Stimulated activated CD4-positive, alpha-beta T cell treated with anti-CD3 and anti-CD28 coated beads, Interleukin-4, amount 100 ng/mL, for 24 hours (primary cell): ENCODE data around the gene TEKT1.

Experiments
- DNase-seq: peaks from one replicate; pipeline ENCODE4 v3.0.0-alpha.2; 2020

TEKT1 gene

DNA sequence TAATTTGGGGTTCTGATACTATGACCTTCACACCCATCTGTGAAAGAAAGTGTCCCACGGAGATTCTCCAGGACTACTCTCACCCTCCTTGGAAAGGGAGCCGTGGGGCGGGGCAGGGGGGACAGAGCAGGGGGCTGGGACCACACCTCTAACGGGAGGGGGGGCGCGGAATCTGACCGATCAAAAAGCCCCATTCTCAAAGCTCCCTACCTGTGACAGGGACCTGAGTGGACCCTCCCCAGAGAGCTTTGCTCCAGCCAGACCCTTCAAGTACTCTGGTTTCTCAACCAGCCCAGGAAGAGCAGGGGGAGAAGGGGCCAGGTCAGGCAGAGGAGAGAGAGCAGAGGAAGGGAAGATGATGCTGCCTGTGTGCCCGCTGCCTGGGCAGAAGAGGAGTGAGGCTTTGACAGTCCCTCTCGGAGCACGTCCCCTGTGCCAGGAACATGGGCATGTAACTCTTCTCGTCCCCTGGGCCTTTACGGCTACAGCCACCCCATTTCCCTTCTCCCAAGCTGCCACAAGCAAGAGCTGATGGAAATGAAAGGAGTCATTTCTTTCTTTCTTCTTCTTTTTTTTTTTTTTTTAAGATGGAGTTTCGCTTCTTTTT, 75.0 kb downstream of the TEKT1 start:
- DNase-seq: no peak

DNA sequence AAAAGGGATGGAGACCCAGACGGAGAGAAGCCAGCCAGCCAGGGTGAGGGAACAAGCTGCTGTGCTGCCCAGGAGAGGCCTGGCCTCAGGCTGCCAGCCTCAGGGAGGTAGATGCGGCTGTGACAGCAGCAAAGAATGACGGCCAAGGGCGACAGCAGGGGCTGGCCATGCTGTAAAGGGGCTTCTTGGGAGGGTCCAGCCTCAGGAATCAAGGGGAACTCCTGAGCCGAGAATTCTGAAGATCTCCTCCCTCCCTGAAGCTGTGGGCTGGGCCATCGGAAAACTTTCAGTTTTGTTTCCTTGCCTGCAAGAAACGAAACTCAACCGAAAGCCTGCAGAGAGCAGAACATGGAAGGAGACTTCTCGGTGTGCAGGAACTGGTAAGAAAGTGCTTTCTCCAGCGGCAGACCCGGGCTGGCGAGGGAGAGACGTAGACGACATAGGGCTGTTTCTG, 75.8 kb downstream of the TEKT1 start, which contains the start of gene XAF1:
XAF1 (plus strand) TSS at position 316 of the 454 bp plus-strand sequence; CDS start at position 349, 33 bp downstream.
- peak; percentile 40 for DNase-seq

DNA sequence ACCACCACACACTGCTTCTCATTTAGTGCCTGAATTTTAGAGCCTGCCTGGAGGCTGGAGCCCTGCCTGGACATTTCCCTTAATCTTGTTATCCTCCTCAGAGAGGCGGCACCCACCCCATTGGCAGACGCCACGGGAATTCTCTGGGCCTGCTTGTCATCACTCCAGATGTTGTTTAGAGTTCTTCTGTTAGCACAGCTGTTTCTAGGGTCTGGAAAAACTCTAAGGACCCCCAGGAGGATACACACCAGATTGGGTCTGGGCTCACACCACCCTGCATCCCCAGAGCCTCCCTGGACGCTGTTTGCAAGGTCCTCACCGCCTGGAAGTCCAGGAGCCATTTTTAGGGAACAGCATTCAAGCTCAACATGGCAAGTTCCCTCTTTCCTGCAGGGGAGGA, 76.2 kb downstream of the TEKT1 start:
- DNase-seq: no peak

DNA sequence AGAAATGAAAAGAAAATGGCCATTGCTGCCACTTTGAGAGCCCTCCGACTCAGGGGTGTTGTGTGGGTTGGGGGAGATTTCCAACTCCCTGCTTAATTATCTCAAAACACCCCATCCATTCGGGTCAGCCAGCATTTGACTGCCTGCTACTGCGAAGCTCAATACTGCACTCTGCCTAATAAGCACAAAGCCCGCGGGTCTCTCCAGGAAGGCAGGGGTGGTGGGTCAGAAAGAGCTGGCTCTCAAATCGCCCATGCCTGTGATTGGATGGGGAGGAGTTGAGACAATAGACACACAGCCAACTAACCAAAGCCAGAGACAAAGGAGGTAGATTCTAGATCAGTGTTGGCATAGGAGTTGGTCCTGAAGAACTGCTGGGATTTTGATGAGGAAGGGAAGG, 78.0 kb downstream of the TEKT1 start:
- no peak for DNase-seq

DNA sequence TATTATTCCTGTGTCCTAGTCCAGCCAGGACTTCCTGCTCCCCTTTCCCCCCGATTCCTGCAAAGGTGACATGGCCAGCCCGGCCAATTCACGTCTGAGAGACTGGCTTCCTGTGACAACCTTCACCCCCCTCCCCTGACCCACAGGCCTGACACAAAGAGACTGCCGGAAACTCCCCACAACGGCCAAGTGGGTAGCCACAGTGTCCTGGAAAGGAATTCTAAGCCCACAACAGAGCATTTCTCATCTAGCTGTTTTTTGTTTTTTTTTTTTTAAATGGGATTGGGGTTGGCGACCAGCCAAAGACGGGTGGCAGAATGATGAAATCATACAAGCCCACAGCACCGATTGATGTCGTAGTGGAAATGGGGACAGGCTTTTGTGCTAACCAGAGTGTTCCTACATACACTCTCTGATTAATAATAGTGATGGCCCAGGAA, 78.5 kb downstream of the TEKT1 start:
- no peak for DNase-seq

DNA sequence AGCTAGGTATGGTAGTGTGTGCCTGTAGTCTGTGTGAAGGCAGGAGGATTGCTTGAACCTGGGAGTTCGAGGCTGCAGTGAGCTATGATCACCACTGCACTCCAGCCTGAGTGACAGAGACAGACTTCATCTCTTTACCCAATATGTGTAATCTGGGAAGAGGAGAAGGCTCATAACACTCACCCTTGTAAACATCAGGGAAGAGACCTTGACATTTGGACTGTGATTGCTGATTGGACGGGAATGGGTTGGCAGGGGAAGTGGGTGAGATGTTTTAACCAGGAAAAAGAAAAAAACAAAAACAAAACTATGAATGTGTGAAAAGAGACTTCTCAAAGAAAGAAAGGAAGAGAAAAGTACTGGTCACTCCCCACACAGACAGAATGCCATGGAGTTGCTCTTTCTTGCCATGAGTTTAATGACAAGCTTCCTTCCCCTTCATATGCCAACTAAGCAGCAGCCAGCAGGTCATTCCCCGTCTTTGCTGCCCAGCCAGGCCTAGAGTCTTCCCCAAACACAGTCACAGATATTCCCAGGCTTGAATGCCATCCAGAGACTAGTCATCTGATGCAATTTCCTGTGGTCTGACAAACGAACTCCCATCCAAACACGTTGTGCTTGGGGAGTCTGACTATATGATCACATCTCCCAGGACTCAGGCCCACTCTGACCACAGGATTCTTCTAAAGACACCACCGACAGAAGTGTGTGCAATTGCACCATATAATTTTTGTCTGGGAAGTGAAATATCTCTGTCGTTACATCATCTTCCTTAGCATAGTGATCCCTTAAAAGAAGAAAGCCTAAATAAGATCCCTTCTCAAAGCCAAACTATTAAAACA, 79.2 kb downstream of the TEKT1 start:
- DNase-seq: no peak

DNA sequence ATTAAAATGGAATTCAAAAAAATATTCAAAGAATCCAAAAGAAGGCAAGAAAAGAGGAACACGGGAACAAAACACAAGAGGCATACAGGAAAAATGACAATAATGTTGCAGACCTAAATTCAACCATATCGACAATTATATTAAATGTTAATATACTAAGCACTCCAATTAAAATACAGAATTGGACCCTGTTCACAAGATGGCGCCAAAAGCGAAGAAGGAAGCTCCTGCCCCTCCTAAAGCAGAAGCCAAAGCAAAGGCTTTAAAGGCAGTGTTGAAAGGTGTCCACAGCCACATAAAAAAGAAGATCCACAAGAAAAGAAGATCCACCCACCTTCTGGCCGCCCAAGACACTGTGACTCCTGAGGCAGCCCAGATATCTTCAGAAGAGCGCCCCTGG, 82.0 kb downstream of the TEKT1 start:
- DNase-seq: no peak

DNA sequence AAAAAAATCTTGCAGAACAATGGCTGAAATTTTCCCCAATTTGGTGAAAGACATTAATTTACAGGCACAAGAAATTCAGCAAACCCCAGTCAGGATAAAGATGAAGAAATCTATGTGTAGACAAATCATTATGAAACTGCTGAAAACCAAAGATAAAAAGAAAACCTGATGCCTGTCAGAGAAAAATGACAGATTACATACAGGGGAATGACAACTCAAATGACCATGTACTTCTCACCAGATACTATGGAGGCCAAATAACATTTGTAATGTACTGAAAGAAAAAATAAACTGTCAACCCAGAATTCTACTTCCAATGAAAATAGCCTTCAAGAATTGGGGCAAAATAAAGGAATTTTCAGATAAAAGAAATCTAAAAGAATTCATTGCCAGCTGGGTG, 82.9 kb downstream of the TEKT1 start:
- no peak for DNase-seq
